GF-D8 (cell line): ENCODE results near the gene ARL4A.

ENCODE experiments used
- DNase-seq: peaks from one replicate; lab custom pipeline; 2025; lab: John Stamatoyannopoulos, UW

Gene ARL4A

GRCh38 chr7:12703881-12704280 is 16.4 kb downstream of the ARL4A start:
- DNase-seq: no peak

GRCh38 chr7:12705878-12706277 is 18.4 kb downstream of the ARL4A start:
- DNase-seq: no peak

GRCh38 chr7:12706900-12707536 is 19.6 kb downstream of the ARL4A start:
- DNase-seq: no peak

- DNase-seq: no peak
These were observed 20.9 kb downstream of the ARL4A start for GRCh38 chr7:12708314-12708713.

GRCh38 chr7:12709726-12710502 is 22.5 kb downstream of the ARL4A start:
- no peak for DNase-seq

- no peak for DNase-seq
These were observed 23.7 kb downstream of the ARL4A start for GRCh38 chr7:12711124-12711523.

- no peak for DNase-seq
These were observed 24.8 kb downstream of the ARL4A start for GRCh38 chr7:12712236-12712635.

- no peak for DNase-seq
These were observed 26.4 kb downstream of the ARL4A start for GRCh38 chr7:12713625-12714378.

GRCh38 chr7:12714379-12714737 is 26.9 kb downstream of the ARL4A start:
- DNase-seq: no peak

- peak; percentile 33 for DNase-seq
These were observed 28.1 kb downstream of the ARL4A start for GRCh38 chr7:12715372-12716133.

- no peak for DNase-seq
These were observed 28.8 kb downstream of the ARL4A start for GRCh38 chr7:12716134-12716681.

GRCh38 chr7:12716722-12717121 is 29.3 kb downstream of the ARL4A start:
- no peak for DNase-seq

- no peak for DNase-seq
These were observed 31.9 kb downstream of the ARL4A start for GRCh38 chr7:12719141-12719919.

GRCh38 chr7:12719981-12720865 is 32.8 kb downstream of the ARL4A start:
- DNase-seq: no peak

GRCh38 chr7:12721286-12721830 is 33.9 kb downstream of the ARL4A start:
- no peak for DNase-seq

- DNase-seq: no peak
These were observed 34.7 kb downstream of the ARL4A start for GRCh38 chr7:12722136-12722535.

- DNase-seq: no peak
These were observed 35.5 kb downstream of the ARL4A start for GRCh38 chr7:12722636-12723605.

- DNase-seq: no peak
These were observed 38.3 kb downstream of the ARL4A start for GRCh38 chr7:12725575-12726316.
